Glomerular visceral epithelial cell (primary cell): ENCODE measurements around the gene USP31.
A peak's percentile ranks its signal among the peaks of the same experiment; 100 is the strongest.

ENCODE experiments used
- DNase-seq: peaks from one replicate; pipeline ENCODE4 v3.0.0-alpha.2; 2016; ENCODE audit errors: extremely low spot score

The USP31 gene

DNA sequence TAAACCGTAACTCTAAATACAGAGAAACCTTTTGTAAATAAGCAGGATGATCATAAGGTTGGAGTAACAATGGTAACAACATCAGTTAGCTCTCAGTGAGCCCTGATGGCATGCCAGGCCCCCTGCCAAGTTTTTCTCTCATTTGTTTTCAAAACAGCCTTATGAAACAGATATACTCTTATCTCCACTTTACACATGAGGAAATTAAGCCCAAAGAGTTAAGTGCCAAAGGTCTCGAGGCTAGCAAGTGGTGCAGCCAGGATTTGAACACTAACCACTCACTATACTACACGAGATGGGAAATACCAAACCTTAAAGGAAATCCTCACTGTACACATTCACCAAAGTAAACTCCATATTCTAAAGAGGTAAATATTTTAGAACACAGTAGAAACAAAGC is 15.0 kb downstream of the USP31 start:
- no peak for DNase-seq

DNA sequence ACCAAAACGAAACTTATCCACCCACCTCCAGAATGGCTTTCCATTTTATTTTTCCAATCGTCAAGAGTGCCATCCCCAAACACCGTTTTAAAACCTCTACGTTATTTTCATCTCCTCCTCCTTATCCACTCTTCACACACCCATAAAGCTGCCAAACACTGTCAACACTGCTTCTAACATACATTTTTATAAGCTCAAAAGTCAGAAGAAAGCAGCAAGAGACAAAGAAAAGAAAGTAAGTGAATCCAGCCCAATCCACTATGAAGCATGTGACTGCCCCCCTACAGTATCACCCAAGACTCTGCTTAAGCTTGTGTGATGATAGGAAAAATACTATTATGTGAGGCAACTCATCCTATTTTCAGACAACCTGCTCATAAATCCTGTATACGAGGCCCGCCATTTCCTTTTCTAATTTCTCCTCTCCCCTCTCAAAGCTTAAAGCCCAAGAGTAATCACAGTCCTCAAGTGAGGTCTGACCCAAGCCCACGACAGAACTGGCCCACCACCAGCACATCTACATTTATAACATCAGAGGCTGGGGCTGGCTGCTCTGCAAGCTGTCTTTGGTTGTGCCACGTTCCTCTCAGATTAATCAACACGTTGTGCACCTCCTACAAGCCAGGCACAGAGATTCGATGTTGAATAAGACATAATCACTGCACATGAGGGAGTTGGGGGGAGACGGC is 16.3 kb downstream of the USP31 start:
- no peak for DNase-seq

DNA sequence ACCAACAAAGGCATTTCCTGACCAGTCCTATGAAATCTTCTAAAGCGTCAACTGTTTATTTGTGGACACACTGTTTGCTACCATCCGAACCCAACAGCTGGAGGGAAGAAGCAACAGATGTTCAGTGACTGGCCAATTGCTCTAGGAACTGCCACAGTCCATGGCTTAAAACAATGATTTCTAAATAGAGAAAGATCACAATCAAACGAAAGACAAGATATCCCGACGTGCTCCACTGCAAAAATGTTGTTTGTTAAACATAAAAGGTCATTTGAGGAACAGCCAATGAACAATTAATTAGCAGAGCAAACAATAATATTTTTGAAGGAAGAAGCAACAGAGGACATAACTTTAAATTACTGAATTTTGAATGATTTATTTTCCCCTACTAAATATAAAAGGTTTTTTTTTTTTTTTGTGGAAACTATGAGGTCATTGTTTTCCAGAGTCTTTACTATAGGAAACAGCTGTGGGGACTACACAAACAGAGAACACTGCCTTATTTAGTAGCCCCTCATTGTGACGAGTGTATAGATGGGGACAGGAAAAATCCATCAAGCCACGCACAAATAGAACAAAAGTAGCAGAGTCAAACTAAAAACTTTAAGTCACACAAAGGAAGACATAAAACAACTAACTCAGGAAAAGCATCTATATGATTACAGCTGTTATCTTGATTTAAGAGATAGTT is 17.2 kb downstream of the USP31 start:
- no peak for DNase-seq

DNA sequence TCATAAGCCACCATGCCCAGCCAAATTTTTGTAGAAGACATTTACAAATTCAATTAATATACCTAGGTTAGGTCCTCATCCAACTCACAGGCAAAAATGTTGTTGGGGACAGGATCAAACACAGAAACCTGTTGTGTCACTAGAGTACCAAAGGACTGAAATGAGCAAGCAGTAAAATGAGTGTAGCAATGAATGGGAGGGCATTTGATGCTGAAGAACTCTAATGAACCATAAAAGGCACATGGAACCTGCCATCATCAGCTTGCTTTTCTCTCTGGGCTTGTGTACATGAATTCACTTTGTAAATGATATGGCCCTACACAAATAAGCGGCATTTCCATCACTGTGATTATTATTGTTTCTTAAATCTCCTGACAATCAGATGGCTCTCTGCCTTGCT is 17.8 kb downstream of the USP31 start:
- DNase-seq = no peak

DNA sequence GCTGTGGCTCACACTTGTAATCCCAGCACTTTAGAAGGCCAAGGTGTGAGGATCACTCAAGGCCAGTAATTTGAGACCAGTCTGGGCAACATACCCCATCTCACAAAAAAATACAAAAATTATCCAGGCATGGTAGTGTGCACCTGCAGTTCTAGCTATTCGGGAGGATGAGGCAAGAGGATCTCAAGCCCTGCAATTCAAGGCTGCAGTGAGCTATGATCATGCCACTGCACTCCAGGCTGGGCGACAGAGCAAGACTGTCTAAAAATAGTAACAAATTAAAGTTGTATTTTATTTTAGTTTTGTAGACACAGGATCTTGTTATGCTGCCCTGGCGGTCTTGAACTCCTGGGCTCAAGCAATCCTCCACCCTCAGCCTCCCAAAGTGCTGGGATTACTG is 18.2 kb downstream of the USP31 start:
- no peak for DNase-seq

DNA sequence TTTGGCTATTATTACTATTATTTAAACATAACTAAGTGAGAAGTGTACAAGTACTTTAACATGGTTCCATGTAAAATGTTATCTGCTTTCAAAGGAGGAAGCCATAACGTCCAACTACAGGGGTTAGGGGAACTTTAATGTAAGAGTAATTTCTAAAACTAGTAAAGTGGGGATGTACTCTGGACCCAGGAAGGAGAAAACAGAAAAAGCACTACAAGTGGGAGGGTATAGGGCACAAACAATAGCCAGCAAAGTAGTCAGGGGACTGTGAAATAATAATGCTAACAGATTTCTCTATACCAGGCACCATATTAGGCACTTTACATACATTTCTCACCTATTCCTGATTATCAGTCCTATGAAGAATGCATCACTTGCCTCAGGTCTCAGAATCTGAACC is 19.6 kb downstream of the USP31 start:
- no peak for DNase-seq

DNA sequence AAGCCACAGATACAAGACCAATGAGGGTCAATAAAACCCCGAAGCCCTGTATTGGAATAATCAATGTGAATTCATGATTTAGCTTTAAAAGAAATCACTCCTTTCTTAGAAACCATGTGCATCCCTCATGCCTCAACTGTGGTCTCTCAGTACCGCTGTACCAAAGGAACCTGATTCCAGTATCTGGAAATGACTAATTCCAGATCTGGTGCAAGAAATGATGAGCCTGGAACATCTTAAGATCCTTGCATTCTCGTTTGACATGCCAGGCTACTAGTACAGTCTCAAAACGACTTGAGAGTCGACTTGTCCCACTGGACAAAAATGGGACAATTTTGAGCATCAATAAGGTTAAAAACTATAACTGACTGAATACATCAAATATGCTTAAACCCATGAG is 21.2 kb downstream of the USP31 start:
- DNase-seq = no peak

DNA sequence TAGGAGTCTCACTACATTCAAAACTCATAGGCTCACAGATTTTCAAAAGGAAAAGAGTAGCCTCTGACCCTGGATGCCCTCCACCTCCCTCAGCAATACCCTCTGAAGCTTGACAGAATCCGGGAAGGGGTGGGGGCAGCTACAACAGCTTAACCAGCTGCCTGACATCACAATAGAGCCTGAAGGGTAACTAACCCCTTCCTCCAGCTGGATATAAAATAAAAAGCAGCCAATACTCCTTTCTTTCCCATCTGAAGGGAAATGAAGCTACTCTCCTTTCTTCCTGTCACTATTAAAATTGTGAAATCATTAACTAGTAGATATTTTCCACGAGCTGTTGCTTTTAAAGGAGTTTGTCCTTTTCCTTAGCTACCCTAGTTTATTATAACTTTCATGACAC is 24.0 kb downstream of the USP31 start:
- DNase-seq = no peak

DNA sequence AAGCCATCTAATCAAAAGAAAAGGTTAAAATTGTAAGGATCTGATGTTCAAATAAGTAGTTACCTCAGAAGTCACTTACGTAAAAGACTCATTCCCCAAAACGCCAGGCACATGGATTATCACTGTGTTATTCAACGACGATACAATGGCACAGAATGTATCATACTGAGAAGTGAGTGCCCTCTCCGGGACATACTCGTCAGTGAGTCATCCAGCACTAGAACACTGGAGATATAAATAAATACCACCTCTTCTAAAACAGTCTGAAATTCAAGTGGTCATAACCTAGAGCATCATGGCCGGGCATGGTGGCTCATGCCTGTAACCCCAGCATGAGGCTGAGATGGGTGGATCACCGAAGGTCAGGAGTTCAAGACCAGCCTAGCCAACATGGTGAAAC is 24.9 kb downstream of the USP31 start:
- peak; percentile 49 for DNase-seq

DNA sequence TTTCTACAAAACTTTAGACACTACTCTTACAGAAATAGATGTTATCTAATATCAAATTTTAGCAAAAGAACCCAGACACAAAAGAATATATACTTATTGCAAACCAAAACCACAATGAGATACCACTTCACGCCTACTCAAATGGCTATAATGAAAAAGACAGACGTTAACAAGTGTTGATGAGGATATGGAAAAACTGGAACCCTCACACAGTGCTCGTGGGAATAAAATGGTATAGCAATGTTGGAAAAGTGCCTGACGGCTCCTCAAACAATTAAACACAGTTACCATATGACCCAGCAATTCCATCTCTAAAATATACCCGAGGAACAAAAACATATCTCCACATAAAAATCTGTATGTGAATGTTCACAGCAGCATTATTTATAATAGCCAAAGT is 27.1 kb downstream of the USP31 start:
- DNase-seq = no peak

DNA sequence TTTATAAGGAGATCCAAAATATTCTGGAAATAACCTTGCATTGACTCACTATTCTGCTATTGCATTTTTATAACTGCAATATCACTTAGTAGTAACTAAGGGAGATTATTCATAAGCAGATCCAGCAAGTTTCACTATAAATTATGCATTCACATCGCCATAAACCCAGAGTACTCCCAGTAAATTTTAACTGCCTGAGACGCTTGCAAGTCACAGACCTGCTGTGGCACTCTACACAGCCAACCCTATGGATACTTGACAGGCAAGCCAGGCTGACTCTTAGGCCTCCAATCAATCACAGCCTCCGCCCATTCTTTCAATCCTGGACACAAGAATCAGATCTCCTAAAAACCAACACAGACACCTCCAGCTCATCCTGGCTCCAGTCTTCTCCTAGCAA is 28.2 kb downstream of the USP31 start:
- DNase-seq = no peak

DNA sequence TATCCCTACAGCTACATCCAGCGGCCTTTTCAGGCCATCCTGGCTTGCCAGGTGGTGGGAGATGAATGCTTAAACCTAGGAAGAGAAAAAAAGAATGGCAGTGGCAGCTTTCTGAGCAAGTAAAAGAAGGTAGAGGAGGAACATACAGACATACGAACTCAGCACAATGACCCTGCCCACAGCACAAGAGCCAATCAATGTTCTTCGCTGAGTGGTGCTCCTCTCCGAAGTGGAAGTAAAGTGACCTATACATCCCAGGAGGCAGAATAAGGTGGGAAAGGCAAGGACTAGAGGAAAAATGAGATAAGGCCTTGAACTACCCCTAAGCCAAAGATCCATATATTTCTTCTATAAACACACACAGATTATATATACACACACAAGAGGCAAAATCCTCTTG is 28.7 kb downstream of the USP31 start:
- DNase-seq = no peak

DNA sequence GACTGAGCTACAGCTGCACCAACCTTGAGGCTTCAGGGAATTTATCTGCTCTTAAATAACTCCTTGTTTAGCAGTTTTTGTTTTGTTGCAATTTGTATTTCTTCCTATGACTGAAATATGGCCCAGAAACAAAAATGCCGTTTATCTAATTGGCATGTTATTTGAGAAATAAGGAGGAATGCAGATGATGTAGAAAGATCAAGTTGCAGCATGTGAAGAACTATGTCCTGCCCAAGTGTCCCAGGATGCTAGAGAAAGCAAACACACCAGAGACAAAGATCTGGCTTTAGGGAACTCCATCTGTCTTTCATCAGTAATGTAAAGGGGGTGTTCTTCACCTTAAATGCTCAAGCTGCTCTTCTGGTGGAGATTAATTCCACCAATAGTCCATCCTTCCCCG is 29.7 kb downstream of the USP31 start:
- no peak for DNase-seq

DNA sequence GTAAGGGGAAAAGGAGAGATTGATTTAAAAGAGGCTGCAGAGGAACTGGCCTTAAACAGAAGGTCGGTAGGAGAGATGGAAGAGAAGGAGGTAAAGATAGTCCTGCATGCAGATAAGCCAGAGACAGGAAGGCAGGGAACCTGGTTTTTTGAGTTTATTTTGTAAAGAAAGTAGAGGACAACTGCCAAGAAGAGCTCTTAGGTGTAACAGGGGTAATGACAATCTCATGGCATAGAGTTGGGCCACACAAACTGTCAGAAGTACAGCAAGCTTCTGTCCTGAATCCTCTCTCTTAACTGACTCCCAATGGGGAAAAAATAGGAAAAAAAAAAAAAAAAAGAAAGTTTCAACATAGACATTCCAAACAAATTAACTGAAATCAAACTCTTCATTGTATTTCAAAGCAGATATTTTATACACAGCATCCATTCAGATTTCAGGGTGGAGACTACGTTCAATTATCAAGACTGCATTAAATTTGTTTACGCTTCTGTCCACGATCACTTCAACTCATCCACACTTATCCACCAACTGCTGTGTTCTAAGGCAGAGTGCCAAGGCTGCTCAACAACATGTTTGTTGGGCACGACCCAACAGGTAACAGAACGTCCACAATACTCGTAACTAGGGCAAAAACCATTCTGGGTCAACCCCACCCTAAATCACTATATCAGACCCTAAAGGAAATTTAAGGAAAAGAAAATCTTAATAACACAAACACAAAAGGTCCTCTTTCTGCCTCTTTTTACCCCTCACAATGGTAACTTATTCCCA is 34.9 kb downstream of the USP31 start:
- no peak for DNase-seq

DNA sequence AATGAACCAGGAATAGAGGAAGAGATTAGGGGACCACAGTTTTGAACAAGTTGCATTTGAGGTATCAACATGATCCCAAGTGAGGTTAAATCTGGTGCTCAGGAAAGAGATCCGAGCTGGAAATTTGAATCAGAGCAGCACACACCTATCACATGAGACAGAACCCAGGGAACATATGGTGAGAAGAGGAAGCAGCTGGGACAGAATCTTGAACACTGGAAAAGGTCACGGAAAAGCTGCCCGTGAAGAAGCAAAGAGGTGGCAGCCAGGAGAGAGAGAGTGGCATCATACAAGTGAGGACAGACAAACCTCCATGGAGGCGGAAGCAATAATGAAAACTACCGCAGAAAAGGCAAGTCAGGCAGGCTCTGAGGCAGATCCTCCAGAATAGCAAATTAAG is 36.1 kb downstream of the USP31 start:
- no peak for DNase-seq

DNA sequence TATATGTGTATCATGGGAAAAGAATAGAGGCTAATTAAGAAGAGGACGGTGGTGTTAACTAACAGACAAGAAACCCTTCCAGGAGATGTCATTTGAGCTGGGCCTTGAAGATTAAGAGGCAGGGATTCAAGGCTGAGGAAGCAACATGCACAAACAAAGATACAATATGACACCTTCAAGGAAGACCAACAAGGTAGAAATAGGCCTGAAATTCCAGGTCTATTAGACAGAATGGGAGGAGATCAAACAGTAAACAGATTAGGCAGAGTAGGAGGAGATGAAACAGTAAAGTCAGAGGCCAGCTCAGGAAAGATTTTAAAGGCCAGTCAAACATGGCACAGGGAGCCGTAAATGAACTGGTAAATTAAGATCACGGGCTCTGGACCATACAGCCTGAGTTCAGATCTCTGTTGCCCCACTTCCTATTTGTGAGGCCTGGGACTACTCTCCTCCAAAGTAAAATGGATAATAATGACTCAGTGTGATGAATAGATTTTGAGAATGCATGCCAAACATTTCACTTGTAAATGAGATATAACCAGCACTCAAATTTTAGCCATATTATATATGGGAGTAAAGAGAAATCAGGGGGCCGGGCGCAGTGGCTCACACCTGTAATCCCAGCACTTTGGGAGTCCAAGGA is 38.9 kb downstream of the USP31 start:
- DNase-seq = no peak

DNA sequence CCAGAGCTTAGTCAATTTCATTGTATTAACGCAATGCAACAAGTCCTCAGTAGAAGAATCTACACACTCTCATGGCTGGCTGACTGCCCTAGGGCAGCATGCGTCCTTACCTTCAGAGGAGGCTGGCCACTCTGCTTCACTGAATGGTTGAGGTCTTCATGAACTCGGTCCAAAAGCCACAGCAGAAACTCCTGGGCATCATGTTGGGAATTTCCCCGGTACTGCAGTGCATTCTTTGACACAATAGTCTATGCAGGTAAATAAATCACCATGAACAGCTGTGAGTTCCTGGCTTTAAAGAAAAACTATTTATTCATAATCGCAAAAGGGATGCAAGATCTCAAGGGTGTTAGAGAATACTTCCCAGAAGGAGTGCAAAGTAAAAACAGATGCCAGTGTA is 41.3 kb downstream of the USP31 start:
- peak; percentile 61 for DNase-seq

DNA sequence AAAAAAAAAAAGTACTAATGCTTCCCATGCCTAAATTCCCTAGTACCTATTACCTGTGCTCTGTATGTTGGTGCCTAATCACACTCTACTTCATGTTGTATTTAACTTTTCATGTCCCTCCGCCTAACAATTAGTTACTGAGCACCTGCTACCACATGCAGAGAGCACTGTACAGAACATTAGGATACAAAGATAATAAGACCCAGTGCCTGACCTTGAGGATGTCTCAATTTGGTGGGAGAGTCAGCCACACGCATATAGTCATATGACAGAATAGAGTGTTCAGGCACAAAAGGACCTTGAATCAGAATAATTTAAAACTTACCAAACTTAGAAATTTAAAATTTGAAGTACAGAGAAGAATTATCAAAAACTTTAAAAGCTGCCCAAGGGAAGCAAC is 42.1 kb downstream of the USP31 start:
- no peak for DNase-seq

DNA sequence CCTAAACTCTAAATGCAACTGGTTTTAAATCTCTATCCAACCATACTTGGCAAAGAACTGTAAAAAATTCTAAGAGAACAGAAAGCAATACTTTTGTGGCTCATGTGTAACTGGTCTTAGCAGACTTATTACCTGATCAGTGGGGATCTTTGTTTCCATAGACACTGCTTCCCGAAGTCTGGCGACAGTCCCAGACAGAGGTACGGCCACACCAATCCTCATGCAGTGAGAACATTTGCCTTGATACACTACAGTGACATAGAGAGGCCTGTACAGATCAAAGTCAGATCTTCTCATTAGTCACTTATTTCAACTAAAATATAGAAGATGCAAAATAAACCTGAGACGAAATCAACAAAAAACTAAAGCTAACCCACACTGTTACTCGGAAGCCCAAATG is 43.9 kb downstream of the USP31 start:
- no peak for DNase-seq

DNA sequence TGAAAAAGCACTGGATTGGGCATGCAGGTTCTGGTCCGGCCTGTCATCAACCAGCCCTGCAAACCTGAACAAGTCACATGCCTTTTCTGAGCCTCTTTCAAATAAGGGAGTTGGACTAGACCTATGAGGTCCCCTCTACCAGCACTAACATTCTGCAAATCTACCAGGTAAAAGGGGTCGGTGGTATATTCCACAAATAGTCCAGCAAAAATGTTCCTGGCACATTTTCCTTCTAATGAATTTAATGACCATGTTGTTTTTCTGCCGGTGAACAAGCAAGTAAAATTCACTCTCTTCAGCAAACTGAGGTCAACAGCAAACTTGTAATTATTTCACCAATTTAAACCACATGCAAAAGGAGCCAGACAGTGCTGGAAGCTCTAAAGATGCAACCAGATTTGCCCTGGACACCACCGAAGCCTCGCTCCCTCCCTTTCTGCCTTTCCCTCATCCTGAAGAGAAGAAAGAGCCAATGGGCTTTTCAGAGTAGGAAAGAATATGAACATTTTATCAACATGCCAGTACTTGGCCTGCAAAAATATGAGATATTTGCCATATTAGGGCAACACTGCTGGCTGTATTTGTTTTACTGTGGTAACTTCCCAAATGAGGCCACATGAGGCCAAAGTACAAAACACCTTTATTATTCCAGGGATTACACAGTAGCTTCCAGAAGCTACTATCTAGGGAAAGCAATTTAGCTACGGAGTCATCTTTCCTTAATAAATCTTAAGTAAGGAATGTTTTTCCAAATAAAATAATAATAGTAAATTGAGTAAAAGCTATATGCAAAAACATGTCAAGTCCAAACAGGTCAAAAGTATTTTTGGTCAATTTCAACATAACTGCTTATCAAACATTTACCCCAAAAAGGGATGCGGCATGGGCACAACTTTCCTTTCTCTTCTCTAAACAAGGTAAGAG is 45.0 kb downstream of the USP31 start:
- DNase-seq = no peak

DNA sequence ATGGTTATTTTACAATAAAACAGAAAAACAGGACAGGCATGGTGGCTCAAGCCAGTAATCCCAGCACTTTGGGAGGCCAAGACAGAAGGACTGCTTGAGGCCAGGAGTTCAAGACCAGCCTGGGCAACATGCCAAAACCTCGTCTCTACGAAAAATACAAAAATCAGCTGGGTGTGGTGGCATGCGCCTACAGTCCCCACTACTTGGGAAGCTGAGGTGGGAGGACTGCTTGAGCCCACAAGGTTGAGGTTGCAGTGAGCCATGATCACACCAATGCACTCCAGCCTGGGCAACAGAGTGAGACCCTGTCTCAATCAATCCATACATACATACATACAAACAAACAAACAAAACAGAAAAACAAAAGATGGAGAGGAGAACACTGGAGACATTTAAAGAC is 45.6 kb downstream of the USP31 start:
- DNase-seq = no peak
